Measurements from ENCODE around the gene COPG2.
"Not testable (repeated sequence)": the region's sequence is repeated elsewhere in the genome, so short reads cannot be mapped to it uniquely, and the experiment has no call there.

The COPG2 gene

DNA sequence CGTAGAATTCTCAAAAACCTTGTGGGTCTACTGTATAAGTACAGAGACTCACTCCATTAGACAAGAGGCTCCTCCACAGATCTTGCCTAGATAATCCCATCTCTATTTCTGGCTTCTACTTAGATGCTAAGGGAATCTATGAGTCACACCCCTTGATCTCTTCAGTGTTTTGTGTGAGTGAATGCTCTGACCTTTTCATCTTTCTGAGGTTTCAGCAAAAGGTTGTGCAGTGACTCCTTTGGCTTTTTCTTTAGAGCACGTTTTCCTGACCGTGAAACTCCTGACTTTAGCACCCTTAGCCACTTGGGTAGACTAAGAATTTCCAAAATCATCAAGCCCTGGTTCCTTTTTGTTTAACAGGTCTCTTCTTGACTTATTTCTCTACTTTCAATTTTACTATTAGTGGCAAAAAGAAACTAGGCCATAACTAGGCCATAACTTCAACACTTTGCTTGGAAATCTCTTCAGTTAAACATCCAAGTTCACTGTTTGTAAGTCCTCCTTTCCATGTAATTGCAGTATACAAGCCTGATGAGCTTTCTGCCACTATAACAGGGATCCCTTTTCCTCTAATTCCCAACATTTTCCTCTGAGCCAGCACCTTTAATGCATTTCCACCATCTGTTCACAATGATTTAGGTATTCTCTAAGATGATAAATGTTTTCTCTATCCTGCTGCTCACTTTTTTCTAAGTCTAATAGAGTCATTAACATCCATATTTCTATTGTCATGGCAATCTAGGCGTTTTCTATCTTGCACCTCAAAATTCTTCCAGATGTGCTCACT is 19.4 kb downstream of the COPG2 start:
- no peak for DNase-seq (ENCODE audit: low read depth in 2 of 3, low spot score in 2 of 3)

DNA sequence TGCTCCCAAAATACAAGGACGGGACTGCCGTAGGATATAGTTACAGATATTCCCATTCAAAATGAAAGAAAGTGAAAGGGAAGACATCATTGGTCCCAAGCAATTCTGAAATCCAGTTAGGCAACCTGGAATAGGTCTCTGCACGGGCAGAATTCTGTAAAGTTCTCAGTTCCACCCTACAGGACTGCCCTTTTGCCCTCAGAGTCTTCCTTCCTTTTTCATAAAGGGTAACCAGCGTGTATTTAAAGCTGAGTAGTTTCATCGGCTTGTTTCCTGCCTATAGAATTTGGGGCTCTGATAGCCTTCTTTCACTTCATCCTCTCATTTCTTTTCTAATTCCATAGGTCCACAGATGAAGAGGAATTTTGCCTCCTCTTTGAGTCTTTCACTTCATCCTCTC is 20.0 kb downstream of the COPG2 start:
- DNase-seq (ENCODE audit: low read depth in 2 of 3, low spot score in 2 of 3), result no peak

DNA sequence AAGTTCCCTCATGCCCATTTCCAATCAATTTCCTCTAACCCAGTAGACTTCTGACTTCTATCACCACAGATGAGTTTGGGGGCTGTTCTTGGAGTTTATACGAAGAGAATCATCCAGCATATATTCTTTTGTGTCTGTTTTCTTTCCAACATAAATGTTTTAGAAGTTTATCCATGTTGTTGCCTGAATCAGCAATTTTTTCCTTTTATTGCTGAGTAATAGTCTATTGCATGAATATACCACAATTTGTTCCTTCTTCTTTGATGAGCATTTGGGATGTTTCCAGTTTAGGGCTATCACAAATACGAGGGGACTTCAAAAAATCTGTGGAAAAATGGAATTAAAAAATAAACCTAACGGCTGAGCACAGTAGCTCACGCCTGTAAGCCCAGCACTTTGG is 26.2 kb downstream of the COPG2 start:
- DNase-seq (ENCODE audit: low read depth in 2 of 3, low spot score in 2 of 3), result no peak

DNA sequence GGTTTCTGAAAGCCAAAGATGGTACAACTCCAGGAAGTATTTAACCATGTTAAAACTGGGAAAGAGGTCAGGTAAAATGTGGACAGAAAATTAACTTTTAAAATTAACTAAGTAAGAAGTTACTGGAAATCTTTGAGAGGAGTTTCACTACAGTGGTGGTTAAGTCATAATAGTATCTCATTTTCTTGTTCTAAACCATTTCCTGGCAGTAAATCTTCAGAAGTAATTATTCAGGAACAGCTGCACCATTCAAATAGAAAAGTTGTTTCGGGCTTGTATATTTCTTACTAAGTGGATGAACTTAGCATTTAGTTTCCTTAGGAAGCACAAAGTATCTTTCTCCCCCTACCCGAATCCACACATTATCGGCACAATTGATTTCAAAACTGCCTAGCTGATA is 27.1 kb downstream of the COPG2 start:
- no peak for DNase-seq (ENCODE audit: low read depth in 2 of 3, low spot score in 2 of 3)

DNA sequence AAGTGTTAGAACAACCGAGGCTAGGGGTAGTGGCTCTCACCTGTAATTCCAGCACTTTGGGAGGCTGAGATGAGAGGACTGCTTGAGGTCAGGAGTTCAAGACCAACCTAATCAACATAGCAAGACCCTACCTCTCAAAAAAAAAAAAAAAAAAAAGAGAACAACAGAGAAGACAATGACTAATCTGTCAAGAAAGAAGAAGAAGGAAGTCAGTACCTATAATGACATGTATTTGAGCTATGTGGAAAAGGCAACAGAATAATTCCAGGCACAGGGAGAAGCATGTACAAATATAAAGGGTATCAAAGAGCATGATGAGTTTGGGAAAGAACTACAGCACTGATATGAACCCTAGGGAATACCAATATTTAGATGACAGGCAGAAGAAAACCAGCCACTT is 27.5 kb downstream of the COPG2 start:
- no peak for DNase-seq (ENCODE audit: low read depth in 2 of 3, low spot score in 2 of 3)

DNA sequence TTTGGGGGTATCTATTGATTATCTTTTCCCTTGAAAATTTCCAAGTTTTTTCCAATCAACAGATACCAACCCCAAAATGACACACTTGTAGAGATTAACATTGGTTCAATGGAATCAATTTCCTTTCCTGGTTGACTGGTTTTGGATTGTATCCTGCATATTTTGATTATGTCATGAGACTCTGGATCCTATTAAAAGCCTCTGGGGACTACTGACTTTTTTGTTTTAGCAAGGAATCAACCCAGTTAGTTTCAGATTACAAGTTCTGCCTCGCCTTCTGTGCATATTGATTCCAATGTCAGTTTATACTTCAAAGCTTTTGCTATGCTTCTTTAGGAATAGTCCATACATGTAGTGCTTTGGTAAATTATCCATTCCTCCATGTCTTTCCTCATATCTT is 29.2 kb downstream of the COPG2 start:
- no peak for DNase-seq (ENCODE audit: low read depth in 2 of 3, low spot score in 2 of 3)

DNA sequence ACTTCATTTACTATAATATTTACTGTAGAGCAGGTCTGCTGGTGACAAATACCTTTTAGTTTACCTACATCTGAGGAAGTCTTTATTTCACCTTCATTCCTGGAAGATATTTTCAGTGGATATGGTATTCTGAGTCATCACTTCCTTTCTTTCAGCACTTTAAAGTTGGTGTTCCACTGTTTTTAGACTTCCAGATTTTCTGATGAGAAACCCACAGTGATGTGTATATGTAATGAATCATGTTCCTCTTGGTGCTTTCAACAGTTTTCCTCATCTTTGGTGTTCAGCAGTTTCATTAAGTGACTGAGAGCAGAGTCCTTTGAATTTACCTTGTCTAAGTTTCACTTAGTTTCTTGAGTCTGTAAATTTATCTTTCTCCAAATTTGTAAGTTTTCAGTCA is 36.4 kb downstream of the COPG2 start:
- DNase-seq (ENCODE audit: low read depth in 2 of 3, low spot score in 2 of 3), result no peak

DNA sequence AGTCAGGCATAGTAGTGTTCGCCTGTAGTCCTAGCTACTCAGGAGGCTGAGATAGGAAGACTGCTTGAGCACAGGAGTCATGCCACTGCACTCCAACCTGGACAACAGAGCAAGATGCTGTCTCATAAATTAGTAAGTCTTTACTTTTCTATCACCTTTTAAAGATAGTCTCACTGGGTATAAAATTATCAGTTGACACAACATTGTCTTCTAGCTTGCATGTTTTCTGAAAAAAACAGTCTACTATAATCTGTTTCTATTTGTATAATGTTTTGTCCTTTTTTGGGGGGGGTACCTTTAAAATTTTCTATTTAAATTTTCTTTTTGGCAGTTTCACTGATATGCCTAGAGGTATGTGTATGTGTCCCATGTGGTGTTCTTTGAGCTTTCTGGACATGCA is 39.6 kb downstream of the COPG2 start:
- no peak for DNase-seq (ENCODE audit: low read depth in 2 of 3, low spot score in 2 of 3)

DNA sequence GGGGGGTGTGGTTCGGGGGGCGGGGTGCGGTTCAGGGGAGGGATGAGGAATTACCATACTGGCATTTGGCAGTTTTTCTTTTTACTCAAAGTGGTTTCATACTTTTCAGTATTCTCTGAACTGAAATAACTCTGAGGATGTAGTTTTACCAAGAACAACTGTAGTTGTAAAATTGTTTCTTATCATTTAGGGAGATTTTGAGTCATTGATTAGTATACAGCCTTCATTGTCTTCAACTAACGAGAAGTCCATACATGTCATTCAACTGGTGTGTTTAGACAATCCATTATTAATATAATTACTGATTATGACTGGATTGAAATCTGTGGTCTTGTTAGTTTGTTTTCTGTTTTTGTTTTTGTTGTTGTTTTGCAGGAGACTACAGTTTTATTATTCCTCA is 40.8 kb downstream of the COPG2 start:
- DNase-seq (ENCODE audit: low read depth in 2 of 3, low spot score in 2 of 3), result no peak

DNA sequence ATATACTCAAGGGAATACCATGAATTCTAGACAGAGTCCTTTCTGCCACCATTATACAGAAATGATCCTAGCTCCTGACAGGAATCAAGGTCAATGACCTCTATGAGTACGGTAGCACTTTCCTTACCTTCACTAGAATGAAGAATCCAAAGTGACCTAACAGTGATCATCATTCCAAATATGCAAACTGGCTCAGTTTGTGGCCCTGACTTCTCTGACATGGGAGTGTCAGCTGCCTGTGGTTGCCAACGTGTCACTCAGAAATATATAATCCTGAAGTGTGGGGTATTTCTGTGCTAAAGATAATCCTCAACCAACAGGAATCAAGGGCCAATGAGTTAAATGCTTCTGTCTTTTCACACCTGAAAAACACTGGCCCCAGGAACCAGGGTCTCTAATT is 45.7 kb downstream of the COPG2 start:
- DNase-seq (ENCODE audit: low read depth in 2 of 3, low spot score in 2 of 3), result no peak

DNA sequence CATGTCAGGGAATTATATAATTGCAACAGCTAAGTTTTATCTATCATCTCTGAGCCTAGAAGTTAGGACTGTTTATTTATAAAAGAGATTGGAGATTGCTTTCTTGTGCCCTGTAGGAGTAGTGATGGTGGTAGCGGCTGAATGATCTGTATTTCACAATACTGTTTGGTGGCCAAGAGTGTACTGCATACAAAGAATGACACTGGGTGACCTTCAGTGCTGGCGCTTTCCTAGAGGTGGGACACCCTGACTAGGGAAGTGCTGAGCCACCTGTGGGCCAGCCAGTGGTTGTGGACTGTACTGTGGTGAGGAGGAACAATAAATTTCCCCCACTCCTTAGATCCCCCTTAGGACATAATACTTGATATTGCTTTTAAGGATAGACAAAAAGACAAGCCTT is 53.0 kb downstream of the COPG2 start:
- DNase-seq (ENCODE audit: low read depth in 2 of 3, low spot score in 2 of 3), result no peak

DNA sequence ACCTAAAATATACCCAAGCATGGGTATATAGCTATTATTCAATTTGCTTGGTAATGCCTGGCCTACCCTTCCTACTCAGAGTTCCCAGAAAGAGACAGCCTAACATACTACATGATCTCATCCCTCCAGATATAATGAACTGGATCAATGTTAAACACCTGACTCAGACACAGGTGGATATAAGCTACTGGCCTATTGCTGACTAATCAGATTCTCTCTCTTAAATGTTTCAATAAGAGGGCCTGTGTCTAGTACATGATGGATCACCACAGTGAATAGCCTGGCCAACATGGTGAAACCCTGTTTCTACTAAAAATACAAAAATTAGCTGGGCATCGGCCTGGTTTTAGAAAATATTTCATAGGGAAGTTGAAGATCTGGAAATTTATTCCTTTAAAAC is 54.1 kb downstream of the COPG2 start:
- no peak for DNase-seq (ENCODE audit: low read depth in 2 of 3, low spot score in 2 of 3)

DNA sequence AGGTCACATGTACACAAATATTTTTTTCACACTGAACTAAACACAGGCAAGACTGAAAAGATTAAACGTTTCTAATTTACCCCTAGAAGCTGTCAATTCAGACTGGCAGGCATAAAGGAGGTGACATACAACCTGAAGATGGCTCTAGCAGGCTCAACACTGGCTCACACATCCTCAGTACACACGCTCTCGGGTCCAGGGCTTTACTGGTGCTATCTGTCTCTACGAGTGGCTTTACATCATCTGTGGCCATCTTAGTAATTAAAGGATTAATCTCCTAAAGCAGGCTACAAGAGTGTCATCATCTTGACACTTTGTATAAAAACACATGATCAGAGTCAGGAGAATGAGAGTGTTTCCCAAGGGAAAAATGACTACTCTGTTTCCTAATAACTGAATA is 57.3 kb downstream of the COPG2 start:
- no peak for DNase-seq (ENCODE audit: low read depth in 2 of 3, low spot score in 2 of 3)

DNA sequence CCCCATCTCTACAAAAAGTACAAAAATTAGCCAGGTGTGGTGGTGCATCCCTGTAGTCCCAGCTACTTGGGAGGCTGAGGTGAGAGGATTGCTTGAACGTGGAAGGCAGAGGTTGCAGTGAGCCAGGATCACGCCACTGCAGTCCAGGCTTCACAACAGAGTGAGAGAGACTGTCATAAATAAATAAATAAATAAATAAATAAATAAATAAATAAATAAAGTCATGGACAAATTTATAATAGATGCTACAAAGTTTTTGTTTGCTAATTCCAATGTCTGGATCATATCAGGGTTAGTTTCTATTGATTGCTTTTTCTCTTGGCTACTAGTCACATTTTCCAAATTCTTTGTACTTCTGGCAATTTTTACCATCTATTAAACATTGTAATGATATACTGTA is 61.5 kb downstream of the COPG2 start:
- not testable (repeated sequence) for DNase-seq (ENCODE audit: low read depth in 2 of 3, low spot score in 2 of 3)

DNA sequence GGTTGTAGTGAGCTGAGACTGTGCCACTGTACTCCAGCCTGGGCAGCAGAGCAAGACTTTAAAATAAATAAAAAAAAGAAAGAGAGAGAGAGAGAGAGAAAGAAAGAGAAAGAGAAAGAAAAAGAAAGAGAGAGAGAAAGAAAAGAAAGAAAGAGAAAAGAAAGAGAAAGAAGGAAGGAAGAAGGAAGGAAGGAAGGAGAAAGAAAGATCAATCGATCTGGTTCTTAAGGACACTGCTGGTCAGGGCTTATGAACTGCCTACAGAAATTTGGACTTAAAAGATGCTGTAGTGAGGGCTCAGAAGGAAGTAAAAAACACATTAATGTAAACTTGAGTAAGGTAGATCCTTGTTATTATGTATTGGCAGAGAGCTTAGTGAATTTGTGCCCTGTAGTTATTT is 62.4 kb downstream of the COPG2 start:
- no peak for DNase-seq (ENCODE audit: low read depth in 2 of 3, low spot score in 2 of 3)

DNA sequence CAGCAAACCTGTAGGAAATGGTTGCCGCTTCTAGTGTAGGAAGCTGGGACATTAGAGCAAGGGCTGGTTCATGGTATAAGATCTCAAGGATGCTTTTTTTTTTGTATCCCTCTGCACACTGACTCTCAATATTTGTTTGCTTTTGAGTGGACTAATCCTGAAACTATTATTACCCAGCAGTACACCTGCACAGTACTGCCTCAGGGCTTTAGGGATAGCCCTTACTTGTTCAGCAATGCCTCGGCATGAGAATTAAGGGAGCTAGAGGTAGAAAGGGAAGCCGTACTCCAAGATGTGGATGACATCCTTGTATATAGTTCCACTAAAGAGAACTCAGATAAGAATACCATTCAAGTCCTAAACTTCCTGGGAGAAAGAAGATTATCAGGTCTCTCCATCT is 70.5 kb downstream of the COPG2 start:
- no peak for DNase-seq (ENCODE audit: low read depth in 2 of 3, low spot score in 2 of 3)

DNA sequence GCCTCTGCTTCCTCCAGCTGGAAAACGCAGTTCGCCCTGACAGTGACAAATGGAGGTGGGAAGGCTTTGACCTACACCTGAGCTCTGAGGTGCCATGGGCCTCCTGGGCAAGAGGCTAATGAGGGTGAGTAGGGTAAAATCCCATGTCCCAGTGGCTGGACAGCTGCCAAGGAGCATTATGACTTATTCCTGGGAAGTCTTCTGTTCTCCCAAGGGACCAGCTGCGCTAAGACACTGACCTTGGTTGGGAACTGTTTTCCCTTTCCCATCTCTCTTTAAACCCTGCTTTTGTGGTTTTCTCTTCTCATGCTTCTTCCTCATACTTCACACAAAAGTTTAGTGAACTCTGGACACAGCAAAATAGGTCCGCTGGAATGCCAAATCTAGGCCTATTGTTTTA is 72.6 kb downstream of the COPG2 start:
- DNase-seq (ENCODE audit: low read depth in 2 of 3, low spot score in 2 of 3), result no peak

DNA sequence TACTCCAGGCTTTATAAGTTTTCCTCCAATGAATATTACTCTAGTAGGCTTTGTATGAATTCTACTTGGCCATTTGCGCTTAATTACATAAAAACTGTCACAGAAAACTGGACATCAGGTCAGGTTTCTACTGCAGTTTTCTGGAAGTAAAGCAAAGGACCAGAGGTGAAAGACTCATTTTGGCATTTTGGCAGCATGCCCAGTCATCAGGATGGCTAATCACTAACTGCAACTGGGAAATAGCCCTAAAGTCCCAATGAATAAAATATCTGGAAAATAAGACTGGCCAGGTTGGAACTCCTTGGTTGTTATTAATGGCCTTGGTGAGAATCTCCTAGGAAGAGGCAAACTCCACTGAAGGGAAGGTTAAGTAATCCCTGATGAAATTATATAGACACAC is 75.5 kb downstream of the COPG2 start:
- no peak for DNase-seq (ENCODE audit: low read depth in 2 of 3, low spot score in 2 of 3)

DNA sequence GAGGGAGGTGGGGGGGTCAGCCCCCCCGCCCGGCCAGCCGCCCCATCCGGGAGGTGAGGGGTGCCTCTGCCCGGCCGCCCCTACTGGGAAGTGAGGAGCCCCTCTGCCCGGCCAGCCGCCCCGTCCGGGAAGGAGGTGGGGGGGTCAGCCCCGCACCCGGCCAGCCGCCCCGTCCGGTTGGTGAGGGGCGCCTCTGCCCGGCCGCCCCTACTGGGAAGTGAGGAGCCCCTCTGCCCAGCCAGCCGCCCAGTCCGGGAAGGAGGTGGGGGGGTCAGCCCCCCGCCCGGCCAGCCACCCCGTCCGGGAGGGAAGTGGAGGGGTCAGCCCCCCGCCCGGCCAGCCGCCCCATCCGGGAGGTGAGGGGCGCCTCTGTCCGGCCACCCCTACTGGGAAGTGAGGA is 77.1 kb downstream of the COPG2 start:
- DNase-seq (ENCODE audit: low read depth in 2 of 3, low spot score in 2 of 3), result not testable (repeated sequence)

DNA sequence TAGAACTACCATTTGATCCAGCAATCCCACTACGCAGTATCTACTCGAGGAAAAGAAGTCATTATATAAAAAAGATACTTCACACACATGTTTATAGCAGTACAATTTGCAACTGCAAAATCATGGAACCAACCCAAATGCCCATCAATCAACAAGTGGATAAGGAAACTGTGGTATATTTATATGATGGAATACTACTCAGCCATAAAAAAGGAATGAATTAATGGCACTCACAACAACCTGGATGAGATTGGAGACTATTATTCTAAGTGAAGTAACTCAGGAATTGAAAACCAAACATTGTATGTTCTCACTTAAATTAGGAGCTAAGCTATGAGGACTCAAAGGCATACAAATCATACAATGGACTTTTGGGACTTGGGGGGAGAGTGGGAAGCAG is 82.6 kb downstream of the COPG2 start:
- DNase-seq (ENCODE audit: low read depth in 2 of 3, low spot score in 2 of 3), result not testable (repeated sequence)

DNA sequence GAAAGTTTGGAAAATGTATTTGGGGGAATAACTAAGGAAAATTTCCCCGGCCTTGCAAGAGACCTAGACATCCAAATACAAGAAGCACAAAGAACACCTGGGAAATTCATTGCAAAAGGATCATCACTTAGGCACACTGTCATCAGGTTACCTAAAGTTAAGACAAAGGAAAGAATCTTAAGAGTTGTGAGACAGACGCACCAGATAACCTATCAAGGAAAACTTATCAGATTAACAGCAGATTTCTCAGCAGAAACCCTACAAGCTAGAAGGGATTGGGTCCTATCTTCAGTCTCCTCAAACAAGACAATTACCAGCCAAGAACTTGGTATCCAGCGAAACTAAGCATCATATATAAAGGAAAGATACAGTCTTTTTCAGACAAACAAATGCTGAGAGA is 93.4 kb downstream of the COPG2 start:
- DNase-seq (ENCODE audit: low read depth in 2 of 3, low spot score in 2 of 3), result not testable (repeated sequence)

DNA sequence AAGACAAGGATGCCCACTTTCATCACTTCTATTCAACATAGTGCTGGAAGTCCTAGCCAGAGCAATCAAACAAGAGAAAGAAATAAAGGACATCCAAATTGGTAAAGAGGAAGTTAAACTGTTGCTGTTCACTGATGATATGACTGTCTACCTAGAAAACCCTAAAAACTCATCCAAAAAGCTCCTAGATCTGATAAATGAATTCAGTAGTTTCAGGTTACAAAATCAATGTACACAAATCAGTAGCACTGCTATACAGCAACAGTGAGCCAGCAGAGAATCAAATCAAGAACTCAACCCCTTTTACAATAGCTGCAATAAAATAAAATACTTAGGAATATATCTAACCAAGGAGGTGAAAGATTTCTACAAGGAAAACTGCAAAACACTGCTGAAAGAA is 98.4 kb downstream of the COPG2 start:
- DNase-seq (ENCODE audit: low read depth in 2 of 3, low spot score in 2 of 3), result not testable (repeated sequence)

DNA sequence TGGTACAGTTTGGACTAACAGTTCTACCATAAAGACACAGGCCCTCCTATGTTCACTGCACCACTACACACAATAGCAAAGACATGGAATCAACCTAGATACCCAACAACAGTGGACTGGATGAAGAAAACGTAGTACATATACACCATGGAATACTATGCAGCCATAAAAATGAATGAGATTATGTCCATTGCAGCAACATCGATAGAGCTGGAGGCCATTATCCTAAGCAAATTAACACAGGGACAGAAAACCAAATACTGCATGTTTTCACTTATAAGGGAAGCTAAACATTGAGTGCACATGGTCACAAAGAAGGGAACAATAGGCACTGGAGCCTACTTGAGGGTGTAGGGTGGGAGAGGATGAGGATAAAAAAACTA is 101.7 kb downstream of the COPG2 start:
- DNase-seq (ENCODE audit: low read depth in 2 of 3, low spot score in 2 of 3), result no peak
